SKM-1 treated with dmso at 0.1 percent for 144 hours (cell line): ENCODE data around the gene TMEM221.
A peak's percentile ranks its signal among the peaks of the same experiment; 100 is the strongest.

Source experiments
- DNase-seq: peaks from one replicate; lab custom pipeline; 2025; ENCODE audit not compliant: unreplicated experiment; lab: John Stamatoyannopoulos, UW

The TMEM221 gene

GRCh38 chr19:17473041-17473440 is 24.6 kb upstream of the TMEM221 start:
- peak; percentile 53 for DNase-seq

- DNase-seq: no peak
Measured at GRCh38 chr19:17471410-17472125, 23.1 kb upstream of the TMEM221 start.

GRCh38 chr19:17470068-17470841 is 21.8 kb upstream of the TMEM221 start, which contains the start of gene SLC27A1:
SLC27A1 (plus strand) TSS chr19:17470524; CDS start chr19:17470541, 17 bp downstream.
- peak; percentile 96 for DNase-seq

- DNase-seq: peak; percentile 90
Measured at GRCh38 chr19:17469481-17470067, 21.1 kb upstream of the TMEM221 start.

- DNase-seq: no peak
Measured at GRCh38 chr19:17469092-17469480, 20.6 kb upstream of the TMEM221 start.

GRCh38 chr19:17468302-17469091 is 20.0 kb upstream of the TMEM221 start:
- DNase-seq: no peak

GRCh38 chr19:17467471-17468301 is 19.2 kb upstream of the TMEM221 start:
- DNase-seq: no peak

- no peak for DNase-seq
Measured at GRCh38 chr19:17466487-17466850, 18.0 kb upstream of the TMEM221 start.

GRCh38 chr19:17460372-17461230 is 12.1 kb upstream of the TMEM221 start, which contains the start of gene NXNL1:
NXNL1 (minus strand) TSS chr19:17460926; CDS start chr19:17460869, 57 bp downstream.
- no peak for DNase-seq

- DNase-seq: no peak
Measured at GRCh38 chr19:17458970-17459369, 10.5 kb upstream of the TMEM221 start.

GRCh38 chr19:17457616-17458015 is 9.1 kb upstream of the TMEM221 start:
- no peak for DNase-seq

- no peak for DNase-seq
Measured at GRCh38 chr19:17456127-17456526, 7.7 kb upstream of the TMEM221 start.

GRCh38 chr19:17455308-17456123 is 7.0 kb upstream of the TMEM221 start:
- DNase-seq: no peak

- DNase-seq: no peak
Measured at GRCh38 chr19:17454576-17455071, 6.2 kb upstream of the TMEM221 start.

- DNase-seq: no peak
Measured at GRCh38 chr19:17451820-17452219, 3.4 kb upstream of the TMEM221 start.

GRCh38 chr19:17450264-17451075 is 2.0 kb upstream of the TMEM221 start:
- DNase-seq: peak; percentile 30

GRCh38 chr19:17447704-17448130 is 751 bp downstream of the TMEM221 start:
- no peak for DNase-seq
